Activated CD8-positive, alpha-beta T cell treated with anti-CD3 and anti-CD28 coated beads for 36 hours (primary cell): ENCODE results near the gene PKHD1. TPM values are rescaled to one million over a fixed set of nuclear protein-coding genes. Genes with fewer than 3 reads are reported as not detected.

Source experiments
- ATAC-seq: fragments of 200-7000 bp; cut with Tn5 transposase; one replicate; pipeline ENCODE4 v1.10.0; 2021; ENCODE audit warnings: mild to moderate bottlenecking, moderate library complexity
- CTCF ChIA-PET: fragments of 350-600 bp; sonication (Branson Sonifier 250); formaldehyde crosslinking; loops from one replicate; lab custom pipeline; 2021; ENCODE audit warnings: antibody characterized with exemption; lab: Charles Lee
- POLR2A ChIA-PET: fragments of 350-600 bp; sonication (Branson Sonifier 250); formaldehyde crosslinking; loops from one replicate; lab custom pipeline; 2021; ENCODE audit warnings: antibody characterized with exemption; lab: Charles Lee
- DNase-seq: peaks from one replicate; pipeline ENCODE4 v3.0.0-alpha.2; 2020
- H3K27ac Mint-ChIP-seq: one replicate; pipeline ENCODE4 v1.8.0; 2021; ENCODE audit warnings: mild to moderate bottlenecking, mixed read lengths
- H3K27me3 Mint-ChIP-seq: one replicate; pipeline ENCODE4 v1.8.0; 2021; ENCODE audit warnings: mixed read lengths
- H3K36me3 Mint-ChIP-seq: one replicate; pipeline ENCODE4 v1.8.0; 2021; ENCODE audit warnings: low read depth, mixed read lengths
- H3K4me1 Mint-ChIP-seq: one replicate; pipeline ENCODE4 v1.8.0; 2021; ENCODE audit warnings: low read depth, mixed read lengths
- H3K4me3 Mint-ChIP-seq: one replicate; pipeline ENCODE4 v1.8.0; 2021; ENCODE audit warnings: mild to moderate bottlenecking, moderate library complexity, mixed read lengths
- H3K9me3 Mint-ChIP-seq: one replicate; pipeline ENCODE4 v1.8.0; 2021; ENCODE audit warnings: mixed read lengths
- CTCF ChIP-seq: fragments of 200-600 bp; IDR thresholded peaks from one replicate; pipeline ENCODE4 v1.8.0; 2022; ENCODE audit warnings: antibody characterized with exemption, mild to moderate bottlenecking
- intact Hi-C: fragments of 100-400 bp; cut with micrococcal nuclease; formaldehyde crosslinking; loops from one replicate; pipeline ENCODE4 v1.10.0; 2022
- total RNA-seq, 2 experiments: library from RNA; stranded (reverse); gene quantifications; one replicate each; pipeline ENCODE4 v1.2.3, GENCODE V29; 2021

Gene PKHD1
- total RNA-seq, 2 experiments from 2014 or later, result not detected

GRCh38 chr6:51678274-51678673 lies 409.1 kb downstream of the PKHD1 start:
- no peak for DNase-seq

GRCh38 chr6:51675922-51676275 lies 411.5 kb downstream of the PKHD1 start:
- intact Hi-C loops, result no loop called here
- peaks cover 1% of the 10 kb centered on the region for H3K9me3 Mint-ChIP-seq
- no peaks in the 10 kb centered on the region for H3K36me3 Mint-ChIP-seq
- ChIA-PET POLR2A (no interaction called here), CTCF (no interaction called here)
- no peak overlapping the region for H3K27ac Mint-ChIP-seq
- no peaks in the 10 kb centered on the region for H3K4me1 Mint-ChIP-seq
- H3K4me3 Mint-ChIP-seq, result no peak overlapping the region
- DNase-seq (no peak), ATAC-seq (no peak)
- H3K27me3 Mint-ChIP-seq, result no peaks in the 10 kb centered on the region
- TF ChIP-seq CTCF, result no peak

More at GRCh38 chr6:51678274-51678673, 409.1 kb downstream of the PKHD1 start:
- ChIA-PET CTCF (no interaction called here), POLR2A (no interaction called here)
- intact Hi-C loops, result no loop called here
- no peaks in the 10 kb centered on the region for H3K4me1 Mint-ChIP-seq
- no peak overlapping the region for H3K27ac Mint-ChIP-seq
- H3K4me3 Mint-ChIP-seq, result no peak overlapping the region
- ATAC-seq, result no peak
- H3K9me3 Mint-ChIP-seq, result no peaks in the 10 kb centered on the region
- no peak for TF ChIP-seq CTCF
- H3K36me3 Mint-ChIP-seq, result no peaks in the 10 kb centered on the region
- no peaks in the 10 kb centered on the region for H3K27me3 Mint-ChIP-seq

GRCh38 chr6:51675020-51675921 lies 412.1 kb downstream of the PKHD1 start:
- intact Hi-C loops, result no loop called here
- Mint-ChIP-seq H3K27ac (no peak overlapping the region), H3K36me3 (no peaks in the 10 kb centered on the region), H3K4me1 (no peaks in the 10 kb centered on the region), H3K4me3 (no peak overlapping the region), H3K9me3 (peaks cover 1% of the 10 kb centered on the region), H3K27me3 (no peaks in the 10 kb centered on the region)
- ATAC-seq (no peak), DNase-seq (no peak)
- TF ChIP-seq CTCF, result no peak
- ChIA-PET CTCF (no interaction called here), POLR2A (no interaction called here)

- DNase-seq (no peak), ATAC-seq (no peak)
- Mint-ChIP-seq H3K9me3 (peaks cover 2% of the 10 kb centered on the region), H3K4me1 (no peaks in the 10 kb centered on the region), H3K4me3 (no peak overlapping the region), H3K27ac (no peak overlapping the region), H3K36me3 (no peaks in the 10 kb centered on the region), H3K27me3 (no peaks in the 10 kb centered on the region)
- POLR2A ChIA-PET, result no interaction called here
- intact Hi-C loops, result no loop called here
- CTCF ChIA-PET, result no interaction called here
- TF ChIP-seq CTCF, result no peak
Observed at GRCh38 chr6:51663525-51663924, 423.9 kb downstream of the PKHD1 start.

- no peak for DNase-seq
- H3K27ac Mint-ChIP-seq, result no peak overlapping the region
- no peak overlapping the region for H3K4me3 Mint-ChIP-seq
- no peaks in the 10 kb centered on the region for H3K36me3 Mint-ChIP-seq
- no peaks in the 10 kb centered on the region for H3K4me1 Mint-ChIP-seq
- H3K27me3 Mint-ChIP-seq, result no peaks in the 10 kb centered on the region
- no peak for ATAC-seq
- no peak for TF ChIP-seq CTCF
- intact Hi-C loops, result no loop called here
- ChIA-PET POLR2A (no interaction called here), CTCF (no interaction called here)
- peaks cover 2% of the 10 kb centered on the region for H3K9me3 Mint-ChIP-seq
Observed at GRCh38 chr6:51660767-51661166, 426.6 kb downstream of the PKHD1 start.
